Measurements from ENCODE around the gene SLCO2A1. TPM values are rescaled to one million over a fixed set of nuclear protein-coding genes. Genes with fewer than 3 reads are reported as not detected.
A peak's percentile ranks its signal among the peaks of the same experiment; 100 is the strongest.

The SLCO2A1 gene
- total and polyA plus RNA-seq, 2 experiments from 2014 or later, result 0.31 to 1.0 TPM

DNA sequence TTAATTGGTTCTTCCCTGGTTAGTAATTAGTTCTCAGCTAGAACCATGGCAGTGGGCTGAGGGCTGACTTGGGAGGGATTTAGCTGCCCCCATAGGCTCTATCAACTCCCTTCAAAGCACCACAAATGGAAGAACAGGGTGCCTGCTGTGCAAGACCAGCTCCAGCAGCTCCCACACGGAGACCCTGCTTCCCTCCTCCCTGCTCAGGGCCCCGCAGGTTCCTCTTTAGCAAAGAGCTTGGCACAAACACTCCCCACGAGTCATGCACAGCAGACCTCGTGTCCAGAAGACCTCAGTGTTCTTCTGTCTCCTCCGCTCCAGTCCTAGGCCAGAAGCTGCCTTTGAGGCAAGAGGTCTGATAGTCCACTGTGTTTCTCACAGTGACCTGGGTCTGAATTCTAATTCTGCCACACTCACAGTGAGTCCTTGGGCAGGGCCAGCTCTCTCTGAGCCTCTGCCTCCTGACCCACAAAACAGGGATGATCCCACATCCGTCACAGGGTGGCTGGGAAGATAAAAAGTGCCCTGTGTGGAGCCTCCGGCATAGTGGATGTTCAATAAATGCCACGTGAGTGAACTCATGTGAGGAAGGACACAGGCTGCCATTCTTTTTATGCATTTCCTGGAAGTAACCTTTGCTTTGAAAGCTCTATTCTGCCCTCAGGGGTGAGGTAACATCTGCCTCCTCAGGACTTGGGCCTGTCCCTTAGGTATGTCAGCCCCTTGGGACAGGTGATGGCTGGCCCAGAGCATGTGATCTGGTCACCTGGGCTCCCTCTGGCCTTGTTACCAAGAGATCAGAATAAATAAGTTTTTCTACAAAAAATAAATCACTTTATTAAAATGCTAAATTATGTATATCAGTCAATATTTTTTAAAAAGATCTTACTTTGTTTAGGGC is 141.7 kb downstream of the SLCO2A1 start:
- no peak overlapping the region for H3K27ac Mint-ChIP-seq
- DNase-seq (ENCODE audit: low spot score) (no peak), ATAC-seq (peak; percentile 26; the same call in 2 of the 3 replicates)
- no peak overlapping the region for H3K4me2 ChIP-seq
- no peak overlapping the region for H2AFZ ChIP-seq
- no peaks in the 10 kb centered on the region for H4K20me1 ChIP-seq (replicated peaks; ENCODE audit: insufficient read depth)
- H3K9me2 ChIP-seq (ENCODE audit: insufficient read depth), result no peaks in the 10 kb centered on the region
- H3K4me3 ChIP-seq, result no peak overlapping the region
- H3K4me3 Mint-ChIP-seq, result no peak overlapping the region
- H3F3A ChIP-seq (replicated peaks; ENCODE audit: low read depth), result no peaks in the 10 kb centered on the region
- TF ChIP-seq STAT1 (IDR thresholded peaks at IDR 0.05; ENCODE audit: unreplicated experiment), result no peak
- no peak for TF ChIP-seq EZH2phosphoT487 (IDR thresholded peaks at IDR 0.05; ENCODE audit: unreplicated experiment)
- TF ChIP-seq POLR2AphosphoS5 (IDR thresholded peaks at IDR 0.05; ENCODE audit: low read depth), result no peak
- TF ChIP-seq NANOG (IDR thresholded peaks at IDR 0.05; ENCODE audit: borderline replicate concordance), result no peak
- TF ChIP-seq ZNF114 (CRISPR knock-in tag; IDR thresholded peaks at IDR 0.05), result no peak
- H3K36me3 ChIP-seq (ENCODE audit: insufficient read depth), result no peaks in the 10 kb centered on the region
- H3K9me3 Mint-ChIP-seq, result no peaks in the 10 kb centered on the region
- no peaks in the 10 kb centered on the region for H3K36me3 Mint-ChIP-seq (ENCODE audit: low read depth)
- peaks cover 2% of the 10 kb centered on the region; the same call in 1 of the 2 replicates for H3K27me3 ChIP-seq (ENCODE audit: insufficient read depth)
- no peak overlapping the region for H3K27ac ChIP-seq (ENCODE audit: low read depth)
- 0 out of 2 replicates have a peak, but pooled peaks cover 6% of the 10 kb centered on the region for H3K4me1 ChIP-seq (ENCODE audit: insufficient read depth)
- peaks cover 14% of the 10 kb centered on the region for H3K4me1 Mint-ChIP-seq
- H3K79me2 ChIP-seq (replicated peaks; ENCODE audit: insufficient read depth), result no peaks in the 10 kb centered on the region; the same call in 1 of the 2 replicates
- peaks cover 9% of the 10 kb centered on the region for H3K27me3 Mint-ChIP-seq (ENCODE audit: insufficient read depth, low read depth, poor library complexity)

DNA sequence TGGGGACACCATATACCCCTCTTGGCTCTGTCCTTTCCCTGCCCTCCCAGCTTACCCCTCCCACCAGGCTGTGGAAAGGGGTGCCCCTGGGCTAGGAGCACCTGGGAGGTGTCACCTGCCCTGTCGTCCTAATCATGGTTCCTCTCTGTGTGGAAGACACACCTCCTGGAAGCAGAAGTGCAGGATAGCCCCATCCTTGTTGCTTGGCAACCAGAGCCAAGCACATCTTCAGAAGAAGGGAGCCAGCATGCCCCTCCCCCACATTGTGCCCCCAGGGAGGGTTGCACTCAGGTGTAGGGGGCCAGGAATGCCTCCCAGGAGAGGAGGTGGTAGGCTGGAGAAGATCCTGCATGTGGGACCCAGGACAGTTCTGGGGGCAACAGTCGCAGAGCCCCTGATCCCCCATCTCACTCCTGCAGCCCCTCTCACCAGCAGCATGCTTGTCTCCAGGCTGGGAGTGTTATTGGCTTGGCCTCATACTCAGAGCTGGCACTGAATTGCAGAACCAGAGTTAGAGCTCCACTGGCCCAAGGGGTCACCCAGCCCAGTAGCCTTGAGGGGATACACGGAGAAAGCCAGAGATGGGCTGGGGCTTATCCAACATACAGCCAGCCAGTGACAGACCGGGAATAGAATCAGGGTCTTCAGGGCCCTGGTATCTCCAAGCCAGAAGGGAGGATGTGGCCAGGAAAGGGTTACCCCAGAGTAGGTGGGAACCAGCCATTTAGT is 142.5 kb downstream of the SLCO2A1 start:
- no peaks in the 10 kb centered on the region for H3K36me3 Mint-ChIP-seq (ENCODE audit: low read depth)
- peak; percentile 34; the same call in 2 of the 3 replicates for ATAC-seq
- Histone ChIP-seq H4K20me1 (replicated peaks; ENCODE audit: insufficient read depth) (no peaks in the 10 kb centered on the region), H3F3A (replicated peaks; ENCODE audit: low read depth) (no peaks in the 10 kb centered on the region), H3K36me3 (ENCODE audit: insufficient read depth) (no peaks in the 10 kb centered on the region), H3K27ac (ENCODE audit: low read depth) (no peak overlapping the region), H3K4me2 (no peak overlapping the region), H3K4me1 (ENCODE audit: insufficient read depth) (0 out of 2 replicates have a peak, but pooled peaks cover 6% of the 10 kb centered on the region), H3K79me2 (replicated peaks; ENCODE audit: insufficient read depth) (no peaks in the 10 kb centered on the region; the same call in 1 of the 2 replicates), H3K27me3 (ENCODE audit: insufficient read depth) (no peaks in the 10 kb centered on the region), H3K4me3 (no peak overlapping the region), H3K9me2 (ENCODE audit: insufficient read depth) (no peaks in the 10 kb centered on the region), H2AFZ (no peak overlapping the region)
- peaks cover 14% of the 10 kb centered on the region for H3K4me1 Mint-ChIP-seq
- no peak for DNase-seq (ENCODE audit: low spot score)
- H3K27ac Mint-ChIP-seq, result no peak overlapping the region
- H3K27me3 Mint-ChIP-seq (ENCODE audit: insufficient read depth, low read depth, poor library complexity), result peaks cover 6% of the 10 kb centered on the region
- no peaks in the 10 kb centered on the region for H3K9me3 Mint-ChIP-seq
- no peak overlapping the region for H3K4me3 Mint-ChIP-seq
- TF ChIP-seq CREB1 (CRISPR knock-in tag; IDR thresholded peaks at IDR 0.05; ENCODE audit: low read depth) (no peak), ZNF462 (CRISPR knock-in tag; IDR thresholded peaks at IDR 0.05) (no peak), STAT1 (IDR thresholded peaks at IDR 0.05; ENCODE audit: unreplicated experiment) (no peak), POLR2AphosphoS5 (IDR thresholded peaks at IDR 0.05; ENCODE audit: low read depth) (no peak), EZH2phosphoT487 (IDR thresholded peaks at IDR 0.05; ENCODE audit: unreplicated experiment) (no peak), ZNF331 (CRISPR knock-in tag; IDR thresholded peaks at IDR 0.05; ENCODE audit: low read depth) (no peak), NANOG (IDR thresholded peaks at IDR 0.05; ENCODE audit: borderline replicate concordance) (no peak)
- TF ChIP-seq, protein P1, sequence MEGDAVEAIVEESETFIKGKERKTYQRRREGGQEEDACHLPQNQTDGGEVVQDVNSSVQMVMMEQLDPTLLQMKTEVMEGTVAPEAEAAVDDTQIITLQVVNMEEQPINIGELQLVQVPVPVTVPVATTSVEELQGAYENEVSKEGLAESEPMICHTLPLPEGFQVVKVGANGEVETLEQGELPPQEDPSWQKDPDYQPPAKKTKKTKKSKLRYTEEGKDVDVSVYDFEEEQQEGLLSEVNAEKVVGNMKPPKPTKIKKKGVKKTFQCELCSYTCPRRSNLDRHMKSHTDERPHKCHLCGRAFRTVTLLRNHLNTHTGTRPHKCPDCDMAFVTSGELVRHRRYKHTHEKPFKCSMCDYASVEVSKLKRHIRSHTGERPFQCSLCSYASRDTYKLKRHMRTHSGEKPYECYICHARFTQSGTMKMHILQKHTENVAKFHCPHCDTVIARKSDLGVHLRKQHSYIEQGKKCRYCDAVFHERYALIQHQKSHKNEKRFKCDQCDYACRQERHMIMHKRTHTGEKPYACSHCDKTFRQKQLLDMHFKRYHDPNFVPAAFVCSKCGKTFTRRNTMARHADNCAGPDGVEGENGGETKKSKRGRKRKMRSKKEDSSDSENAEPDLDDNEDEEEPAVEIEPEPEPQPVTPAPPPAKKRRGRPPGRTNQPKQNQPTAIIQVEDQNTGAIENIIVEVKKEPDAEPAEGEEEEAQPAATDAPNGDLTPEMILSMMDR (conservative IDR thresholded peaks at IDR 0.05; ENCODE audit: low read depth in 2 of 2), result no peak
- TF ChIP-seq, protein P2, sequence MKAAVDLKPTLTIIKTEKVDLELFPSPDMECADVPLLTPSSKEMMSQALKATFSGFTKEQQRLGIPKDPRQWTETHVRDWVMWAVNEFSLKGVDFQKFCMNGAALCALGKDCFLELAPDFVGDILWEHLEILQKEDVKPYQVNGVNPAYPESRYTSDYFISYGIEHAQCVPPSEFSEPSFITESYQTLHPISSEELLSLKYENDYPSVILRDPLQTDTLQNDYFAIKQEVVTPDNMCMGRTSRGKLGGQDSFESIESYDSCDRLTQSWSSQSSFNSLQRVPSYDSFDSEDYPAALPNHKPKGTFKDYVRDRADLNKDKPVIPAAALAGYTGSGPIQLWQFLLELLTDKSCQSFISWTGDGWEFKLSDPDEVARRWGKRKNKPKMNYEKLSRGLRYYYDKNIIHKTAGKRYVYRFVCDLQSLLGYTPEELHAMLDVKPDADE (IDR thresholded peaks at IDR 0.05), result no peak

All from GM23338 (cell line).